Head of caudate nucleus (tissue), 42 donors: Measurements from ENCODE around the gene AUTS2.

Experiments used
- DNase-seq, 42 donors: peaks; one replicate each; pipeline versions ENCODE4 v3.0.0 to v3.0.0-alpha.2; 2020 to 2021; ENCODE audit warnings: mixed read lengths in 7 of 42
- intact Hi-C: fragments of 100-400 bp; cut with DNase I; formaldehyde crosslinking; loops from one replicate; pipeline ENCODE4 v1.15.0; 2022

AUTS2 gene

DNA sequence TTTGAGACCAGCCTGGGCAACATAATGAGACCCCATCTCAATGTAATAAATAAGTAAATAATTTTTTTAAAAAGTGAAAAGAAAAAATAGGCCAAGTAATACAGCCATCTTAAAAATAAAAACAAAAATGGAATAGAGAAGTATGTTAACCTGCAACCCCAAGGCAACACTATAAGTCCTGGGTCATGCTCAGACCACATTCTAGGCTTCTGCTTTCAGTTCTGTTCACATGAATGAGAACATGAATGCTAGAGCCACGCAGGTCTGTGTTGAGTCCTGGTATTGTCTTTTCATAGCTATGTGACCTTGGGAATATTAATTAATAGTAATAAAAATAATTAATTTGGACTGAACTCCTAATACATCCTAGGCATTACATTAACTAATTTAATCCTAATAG is 284.0 kb downstream of the AUTS2 start:
- no peak for DNase-seq
- intact Hi-C loops = no loop called here

DNA sequence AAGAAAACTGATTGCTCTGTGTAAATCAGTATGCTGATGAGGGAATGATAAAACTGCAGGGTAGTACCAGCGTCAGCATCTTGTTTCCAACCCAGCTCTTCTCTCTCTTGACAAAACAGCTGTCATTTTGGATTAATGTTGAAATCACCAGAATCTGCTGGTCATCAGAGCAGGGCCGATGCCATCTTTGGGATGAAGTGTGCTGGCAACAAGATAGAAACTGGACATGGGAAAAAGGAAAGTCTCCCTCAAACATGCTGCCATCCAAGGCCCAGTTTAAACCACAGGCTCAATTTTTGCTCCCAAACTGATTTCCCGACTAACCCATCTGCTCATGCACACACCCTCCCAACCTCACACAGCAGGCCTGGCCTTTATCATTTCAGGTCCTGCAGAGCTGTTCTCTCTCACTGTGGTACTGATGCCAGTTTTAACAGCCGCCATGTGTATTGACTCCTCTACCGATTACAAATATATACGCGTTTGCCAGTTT is 285.2 kb downstream of the AUTS2 start:
- intact Hi-C loops = no loop called here
- no peak for DNase-seq

DNA sequence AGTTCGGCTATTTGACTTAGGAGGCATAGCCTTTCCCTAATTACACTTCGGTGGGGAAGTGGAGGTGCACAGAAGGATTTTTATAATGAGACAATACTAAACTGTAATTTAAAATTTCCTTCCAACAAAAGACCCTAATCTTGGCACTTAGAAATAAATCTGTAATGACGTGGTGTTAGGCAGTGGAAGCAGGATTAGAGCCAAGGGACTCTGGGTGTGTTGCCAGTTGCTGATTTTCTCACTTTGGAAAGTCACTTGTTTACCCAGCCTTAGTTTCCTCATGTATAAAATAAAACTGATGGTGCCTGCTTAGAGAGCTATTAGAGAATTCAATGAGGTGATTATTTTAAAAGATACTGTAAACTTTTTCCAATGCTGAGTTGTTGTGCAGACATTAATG is 287.2 kb downstream of the AUTS2 start:
- DNase-seq = no peak
- intact Hi-C loops = no loop called here

DNA sequence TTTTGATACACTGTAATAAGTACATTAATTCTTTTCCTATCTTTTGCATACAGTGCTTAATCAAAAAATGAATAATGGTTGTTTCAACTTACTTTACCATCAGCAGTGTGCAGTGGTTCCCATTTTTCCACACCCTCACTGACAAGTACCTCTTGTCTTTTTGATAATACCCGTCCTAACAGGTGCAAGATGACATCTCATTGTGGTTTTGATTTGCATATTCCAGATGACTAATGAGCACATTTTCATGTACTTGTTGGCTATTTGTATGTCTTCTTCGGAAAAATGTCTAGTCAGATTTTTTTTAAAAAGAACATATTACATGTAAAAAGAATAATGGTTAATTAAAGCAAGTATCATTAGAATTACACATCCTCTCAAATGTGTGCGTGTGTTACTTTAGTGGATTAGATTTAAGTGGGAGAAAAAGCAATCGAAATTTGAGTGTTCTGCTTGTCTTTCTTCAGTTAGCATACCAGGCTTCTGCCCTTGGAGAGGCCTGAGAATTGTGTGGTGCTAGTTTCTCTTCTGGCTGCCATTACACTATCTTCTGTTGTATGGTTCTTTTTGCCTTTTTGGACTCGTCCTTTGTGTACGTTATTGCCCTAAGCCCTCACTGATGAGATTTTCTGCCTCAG is 291.2 kb downstream of the AUTS2 start:
- DNase-seq = no peak
- intact Hi-C loops = no loop called here

DNA sequence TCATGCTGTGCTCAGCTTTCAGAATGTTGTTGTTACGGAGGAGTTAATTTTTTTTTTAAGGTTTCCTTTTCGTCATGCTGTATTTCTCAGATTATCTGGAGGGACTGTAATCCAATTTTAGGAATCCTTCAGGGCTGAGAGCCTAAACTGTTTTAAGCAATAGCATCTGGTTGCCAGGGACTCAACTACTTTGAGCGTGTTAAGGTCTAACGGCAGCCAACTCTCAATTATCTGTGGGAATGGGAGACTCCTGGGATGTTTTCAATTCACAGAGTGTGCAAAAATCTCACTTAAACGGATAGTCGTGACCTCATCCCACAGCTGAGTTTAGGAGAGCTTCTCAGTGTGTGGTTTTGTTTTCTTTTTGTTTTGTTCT is 291.7 kb downstream of the AUTS2 start:
- DNase-seq = no peak
- intact Hi-C loops = no loop called here

DNA sequence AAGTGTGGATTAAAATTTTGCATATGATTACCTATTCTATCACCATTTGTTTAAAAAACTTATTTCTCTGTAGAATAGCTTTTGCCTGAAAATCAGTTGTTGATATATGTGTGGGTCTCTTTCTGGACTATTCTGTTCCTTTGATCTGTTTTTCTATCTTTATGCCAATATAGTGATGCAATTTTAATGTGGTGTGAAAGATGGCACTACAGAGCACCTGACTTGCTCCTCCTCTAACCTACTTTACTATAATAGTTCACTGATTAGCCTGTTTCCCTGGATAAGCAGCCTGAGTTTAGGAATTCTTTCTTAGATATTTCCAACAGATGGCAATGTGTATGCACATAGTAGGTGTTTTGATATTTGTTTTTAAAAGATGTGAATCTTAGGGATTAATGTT is 294.5 kb downstream of the AUTS2 start:
- DNase-seq = no peak
- intact Hi-C loops = no loop called here

DNA sequence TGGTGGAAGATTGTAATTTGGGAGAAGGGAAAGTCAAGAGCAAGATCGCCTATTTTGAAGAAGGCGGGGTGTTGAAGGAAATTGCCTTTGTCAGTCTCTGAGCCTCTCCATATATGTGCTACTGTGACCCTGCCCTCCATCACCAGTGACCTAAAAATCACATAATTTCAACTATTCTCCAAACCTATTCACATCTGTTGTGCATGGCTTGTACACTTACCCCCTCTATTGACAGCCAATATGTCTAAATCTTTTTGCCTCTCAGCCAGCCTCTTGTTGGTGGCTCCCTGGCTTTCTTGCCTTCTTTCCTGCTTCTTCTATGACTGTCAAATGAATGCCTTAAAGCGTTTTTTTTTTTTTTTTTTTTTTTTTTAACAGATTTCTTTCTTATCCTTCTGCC is 295.6 kb downstream of the AUTS2 start:
- DNase-seq = peak in 4 of 42 donors; percentile 27 to 48 (median 35)
- intact Hi-C loops = no loop called here

DNA sequence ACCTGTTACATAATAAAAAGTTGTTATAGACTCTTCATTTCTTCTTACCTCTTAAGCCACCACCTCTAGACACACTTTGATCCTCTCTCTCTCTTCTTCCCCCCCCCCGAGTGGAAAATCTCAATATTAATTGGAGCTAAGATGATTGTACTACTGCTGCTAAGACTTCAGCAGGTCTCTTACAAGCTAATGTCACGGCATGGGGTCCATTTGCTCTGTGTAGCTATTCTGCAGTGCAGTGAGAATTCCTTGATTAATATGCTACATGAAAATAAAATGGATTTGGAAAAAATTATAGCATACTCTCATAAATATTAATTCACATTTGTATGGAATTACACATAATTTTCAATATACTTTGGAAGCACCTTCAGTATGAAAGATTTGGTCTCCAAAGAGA is 297.2 kb downstream of the AUTS2 start:
- DNase-seq = no peak
- intact Hi-C loops = no loop called here

DNA sequence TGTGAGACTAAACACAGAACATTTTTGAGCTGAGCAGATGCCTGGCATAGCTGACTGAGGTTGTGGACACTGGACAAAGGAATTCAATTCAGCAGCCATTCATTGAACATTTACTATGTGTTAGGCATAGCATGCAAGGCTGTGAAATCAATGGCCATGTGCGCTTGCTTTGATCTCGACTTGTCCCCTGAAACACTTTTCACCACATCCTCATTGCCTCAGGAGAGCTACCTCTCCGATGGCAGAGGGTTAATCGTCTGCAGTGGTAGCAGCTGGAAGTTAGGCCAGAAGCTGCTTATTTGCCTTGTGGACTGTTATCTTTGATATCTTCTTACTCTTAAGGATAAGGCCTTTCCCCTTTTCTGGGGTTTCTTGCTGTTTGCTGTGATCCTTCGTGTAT is 297.8 kb downstream of the AUTS2 start:
- DNase-seq = no peak
- intact Hi-C loops = no loop called here

DNA sequence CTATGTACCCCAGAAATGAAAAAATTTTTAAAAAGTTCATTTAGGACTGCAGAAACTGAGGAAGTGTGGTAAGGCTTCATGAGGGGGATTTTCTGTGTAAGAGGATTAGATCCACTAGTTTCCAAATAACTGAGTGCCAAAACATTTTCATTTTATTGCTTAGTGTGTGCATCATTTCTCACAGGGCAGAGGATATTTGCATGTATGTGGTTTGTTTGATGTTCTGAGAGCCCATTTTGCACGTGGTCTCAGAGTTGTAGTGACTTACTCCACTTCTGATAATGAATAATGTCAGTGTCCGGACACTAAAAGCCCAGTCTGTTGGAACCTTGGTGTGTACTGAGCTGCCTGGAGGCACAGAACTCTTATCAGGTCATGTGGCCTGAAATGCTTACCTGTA is 299.9 kb downstream of the AUTS2 start:
- intact Hi-C loops = no loop called here
- DNase-seq = no peak

DNA sequence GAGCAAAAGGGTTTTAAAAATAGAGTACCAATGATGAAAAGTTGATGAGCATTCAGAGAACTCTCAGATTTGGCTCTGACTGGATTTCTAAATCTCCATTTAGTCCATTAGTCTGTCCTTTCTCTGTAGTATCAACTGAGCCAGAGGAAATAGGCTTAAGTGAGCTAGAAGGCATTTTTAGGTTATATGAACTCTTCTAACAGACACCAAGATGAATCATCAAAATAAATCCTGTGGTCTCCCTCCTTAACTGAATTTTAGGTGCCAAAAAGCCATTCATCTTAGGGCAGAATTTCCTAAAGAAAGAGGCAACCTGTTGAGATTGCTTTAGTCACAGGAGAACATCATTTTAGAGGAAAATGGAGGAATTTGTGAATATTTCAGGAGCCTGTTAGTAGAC is 305.1 kb downstream of the AUTS2 start:
- DNase-seq = no peak
- intact Hi-C loops = no loop called here

DNA sequence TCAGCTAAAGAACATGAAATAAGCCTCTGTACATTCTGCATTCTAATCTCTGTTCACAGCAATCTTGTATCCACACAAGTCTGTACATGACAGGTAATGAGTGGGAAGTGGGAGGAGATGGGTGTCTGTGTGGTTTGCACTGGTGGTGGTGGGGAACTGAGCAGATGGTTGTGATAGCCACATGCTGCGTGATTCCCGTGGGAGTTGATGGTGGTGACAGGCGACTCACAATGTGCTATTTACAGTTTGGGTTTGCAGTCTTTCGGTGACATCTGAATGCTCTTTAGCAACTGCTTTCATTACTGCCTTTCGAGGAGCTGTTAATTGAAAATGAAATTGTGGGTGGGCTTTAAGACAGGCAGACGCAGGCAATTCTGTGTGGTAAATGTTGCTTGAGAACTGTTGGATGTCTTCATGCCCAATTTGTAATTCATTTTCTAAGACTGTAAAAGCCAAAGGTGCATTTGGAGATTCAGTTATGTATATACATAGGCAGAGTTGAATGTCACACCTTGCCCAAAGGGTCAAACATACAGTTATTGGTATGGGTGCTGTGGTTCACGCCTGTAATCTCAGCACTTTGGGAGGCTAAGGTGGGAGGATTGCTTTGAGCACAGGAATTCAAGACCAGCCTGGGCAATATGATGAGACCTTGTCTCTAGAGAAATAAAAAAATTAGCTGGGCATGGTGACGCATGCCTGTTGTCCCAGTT is 308.2 kb downstream of the AUTS2 start:
- intact Hi-C loops = no loop called here

DNA sequence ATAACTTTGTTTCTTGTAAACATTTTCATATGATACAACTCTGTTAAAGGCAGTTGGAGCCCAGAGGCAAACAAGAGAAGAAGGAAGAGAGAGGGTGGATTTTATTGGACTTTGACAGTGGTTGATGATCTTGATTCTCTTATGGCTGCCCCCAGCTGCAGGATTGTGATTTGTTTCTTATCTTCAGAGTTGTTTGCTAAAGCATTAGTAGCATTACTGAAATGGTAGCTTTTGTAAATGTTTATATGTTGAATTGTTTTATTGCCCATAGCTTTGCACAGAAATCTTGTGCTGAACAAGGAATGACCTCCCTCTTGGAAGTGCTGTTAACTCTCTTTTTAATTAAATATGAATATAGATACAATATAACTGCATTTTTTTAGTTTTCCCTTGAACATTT is 309.4 kb downstream of the AUTS2 start:
- intact Hi-C loops = no loop called here
- no peak for DNase-seq

More for the DNA sequence above, 308.2 kb downstream of the AUTS2 start:
- peak in 11 of 42 donors; percentile 17 to 51 (median 37) for DNase-seq

DNA sequence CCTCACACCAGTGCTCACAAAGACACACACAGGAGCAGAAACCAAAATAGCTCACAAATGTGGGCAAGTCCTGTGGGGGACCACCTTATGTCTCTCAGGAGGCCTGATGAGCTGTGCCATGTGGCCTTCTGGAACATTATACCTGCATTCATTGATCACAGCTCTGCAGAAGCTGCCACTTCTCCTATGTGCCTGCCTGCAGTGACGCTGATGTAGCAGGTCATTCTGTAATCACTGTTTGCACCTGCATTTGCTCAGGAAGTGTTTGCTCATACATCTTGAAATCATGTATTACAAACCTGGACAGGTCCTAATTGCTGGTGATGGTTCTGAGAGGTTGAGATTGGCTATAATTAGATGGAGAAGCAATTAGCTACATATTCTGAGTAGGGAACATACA is 310.2 kb downstream of the AUTS2 start:
- intact Hi-C loops = no loop called here

DNA sequence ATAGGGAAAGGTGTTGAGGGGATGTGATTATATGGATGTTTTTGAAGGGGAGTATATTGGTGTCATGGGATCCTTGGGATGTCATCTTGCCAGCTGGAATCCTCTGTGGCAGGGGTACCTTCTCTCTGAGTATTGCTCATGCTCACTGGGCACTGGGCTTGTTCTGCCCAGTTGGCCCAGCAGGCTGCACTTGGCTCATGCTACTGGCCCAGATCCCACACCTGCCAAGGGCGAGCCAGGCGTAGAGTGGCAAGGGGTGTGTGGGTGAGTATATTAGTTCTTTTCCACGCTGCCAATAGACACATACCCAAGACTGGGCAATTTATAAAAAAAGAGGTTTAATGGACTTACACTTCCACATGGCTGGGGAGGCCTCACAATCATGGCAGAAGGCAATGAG is 311.9 kb downstream of the AUTS2 start:
- intact Hi-C loops = no loop called here

More for the DNA sequence above, 310.2 kb downstream of the AUTS2 start:
- no peak for DNase-seq

DNA sequence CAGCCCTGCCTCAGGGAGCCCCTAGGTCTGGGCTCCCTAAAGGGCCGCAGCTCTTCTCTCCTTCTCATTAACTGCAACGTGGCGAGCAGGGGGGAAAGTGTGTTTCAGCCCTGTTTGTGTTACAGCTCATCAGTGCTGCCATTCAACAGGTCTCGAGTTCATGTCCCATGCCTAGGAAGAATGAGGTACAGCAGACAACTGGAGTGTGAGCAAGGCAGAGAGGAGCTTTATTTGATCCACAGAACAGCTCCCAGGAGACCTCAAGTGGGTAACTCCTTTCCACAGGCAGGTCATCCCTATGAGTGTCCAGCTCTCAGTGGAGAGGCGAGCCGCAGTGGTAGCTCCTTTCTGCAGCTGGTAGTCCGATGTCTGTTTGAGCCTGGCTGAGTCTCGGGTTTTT is 313.1 kb downstream of the AUTS2 start:
- intact Hi-C loops = no loop called here
- no peak for DNase-seq

More for the DNA sequence above, 311.9 kb downstream of the AUTS2 start:
- peak in 1 of 42 donors; percentile 11 for DNase-seq

DNA sequence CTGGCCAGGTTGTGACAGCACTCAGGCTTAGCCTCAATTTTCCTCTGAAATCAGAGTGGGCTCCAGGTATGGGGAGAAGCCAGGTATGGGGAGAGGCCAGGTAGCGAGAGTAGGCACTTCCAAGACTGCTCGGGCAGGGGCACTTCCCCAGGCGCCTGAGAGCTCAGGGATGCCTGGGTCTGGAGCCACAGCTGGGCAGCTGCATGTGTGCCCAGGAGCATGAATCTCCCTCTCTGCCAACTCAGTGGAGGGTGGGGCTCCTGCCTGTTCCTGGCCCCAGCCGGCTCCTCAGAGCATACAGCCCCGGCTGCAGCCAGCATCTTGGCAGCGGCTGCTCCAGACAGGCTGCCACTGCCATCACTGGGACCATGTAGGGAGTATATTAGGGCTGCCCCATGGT is 313.9 kb downstream of the AUTS2 start:
- intact Hi-C loops = no loop called here
- DNase-seq = no peak

DNA sequence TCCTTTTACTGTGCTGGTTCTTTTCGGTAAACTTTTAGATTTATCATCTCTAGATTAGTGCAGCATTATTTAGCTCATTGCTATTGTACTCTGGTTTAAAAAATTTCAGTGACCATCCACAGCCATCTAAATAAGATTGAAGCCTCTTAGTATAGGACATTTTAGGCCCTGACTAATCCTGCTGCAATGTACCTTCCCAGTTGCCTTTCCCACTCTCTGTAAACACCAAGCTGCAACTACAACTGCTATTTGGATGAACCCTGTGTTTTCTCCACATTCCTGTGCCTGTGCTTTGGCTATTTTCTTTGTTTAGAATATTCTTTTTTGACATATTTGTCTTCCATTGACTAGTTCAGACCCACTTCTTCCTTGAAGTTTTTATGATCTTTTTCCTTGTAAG is 314.6 kb downstream of the AUTS2 start:
- DNase-seq = no peak
- intact Hi-C loops = no loop called here

DNA sequence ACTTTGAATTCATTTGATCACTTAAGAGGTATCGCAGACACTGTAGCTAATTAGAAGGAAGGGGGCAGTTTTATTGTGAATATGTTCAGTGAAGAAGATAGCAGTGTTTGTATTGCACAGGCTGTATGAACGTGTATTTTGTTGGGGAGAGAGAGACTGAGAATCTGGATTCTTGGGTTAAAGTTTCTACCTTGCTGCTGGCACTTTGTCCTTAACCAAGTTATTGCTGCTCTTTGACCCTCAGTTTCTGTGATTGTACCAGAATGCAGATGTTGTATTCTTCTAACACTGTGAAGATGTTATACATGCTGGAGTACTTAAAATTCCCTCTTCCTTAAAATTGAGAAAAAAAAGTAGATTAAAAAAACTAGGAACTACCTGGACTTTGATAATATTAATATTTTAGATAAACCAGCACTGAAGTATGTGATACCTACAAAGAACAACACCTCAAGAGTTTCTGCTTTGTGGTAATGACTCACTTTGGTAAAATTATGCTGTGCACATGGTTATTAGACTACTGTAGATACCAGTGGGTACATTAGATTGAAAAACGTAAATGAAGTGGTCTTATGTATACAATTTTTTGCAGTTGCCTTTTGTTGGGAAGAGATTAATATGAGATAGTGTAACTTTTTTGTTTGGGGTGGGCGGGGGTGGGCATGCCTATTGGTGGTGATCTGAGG is 321.3 kb downstream of the AUTS2 start:
- no peak for DNase-seq
- intact Hi-C loops = no loop called here

DNA sequence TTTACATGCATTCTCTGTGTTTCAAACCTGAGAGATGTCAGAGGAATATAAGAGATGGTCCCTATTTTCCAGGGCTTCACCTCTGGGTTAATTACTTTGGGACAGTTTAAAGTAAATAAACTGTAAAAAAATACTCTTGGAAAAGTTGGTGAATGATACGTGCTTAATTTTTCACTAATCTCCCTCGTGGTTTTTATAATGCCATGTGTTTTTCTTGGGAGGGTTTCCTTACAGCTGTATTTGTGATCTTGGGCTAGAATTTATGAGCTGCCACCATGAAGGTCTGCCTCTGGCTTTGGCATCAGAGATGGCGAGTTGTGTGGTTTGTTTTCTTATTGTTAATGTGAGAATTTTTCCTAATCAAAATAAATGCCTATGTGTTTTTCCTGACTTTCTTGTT is 322.5 kb downstream of the AUTS2 start:
- intact Hi-C loops = no loop called here
- no peak for DNase-seq
